Prostate gland (tissue), 2 donors: ENCODE results near the gene SIGLEC14. TPM values are rescaled to one million over a fixed set of nuclear protein-coding genes. Genes with fewer than 3 reads are reported as not detected.
"Not testable (repeated sequence)": the region's sequence is repeated elsewhere in the genome, so short reads cannot be mapped to it uniquely, and the experiment has no call there.

Experiments used
- DNase-seq: peaks from one replicate; pipeline ENCODE4 v3.0.0-alpha.2; 2019; ENCODE audit warnings: low spot score
- H3K27ac ChIP-seq, 2 donors: fragments of 200-600 bp; sonication (generic); 2 replicates each; pipeline ENCODE4 v1.5.1; 2017 to 2019
- H3K27me3 ChIP-seq: fragments of 200-600 bp; sonication (generic); replicated peaks from 2 replicates; pipeline ENCODE4 v1.5.1; 2019; ENCODE audit not compliant: insufficient read depth
- H3K36me3 ChIP-seq, 2 donors: fragments of 200-600 bp; sonication (generic); 1 replicate in 1 of 2; 2 replicates in 1 of 2; pipeline versions ENCODE4 v1.5.1 to v1.8.1; 2017 to 2019
- H3K4me1 ChIP-seq: fragments of 200-600 bp; sonication (generic); replicated peaks from 2 replicates; pipeline ENCODE4 v1.5.1; 2019
- H3K4me3 ChIP-seq, 2 donors: fragments of 200-600 bp; sonication (generic); 2 replicates each; pipeline ENCODE4 v1.5.1; 2017 to 2019
- H3K9me3 ChIP-seq: fragments of 200-600 bp; sonication (generic); 2 replicates; pipeline ENCODE4 v1.5.1; 2017
- POLR2A ChIP-seq: fragments of 450-650 bp; IDR thresholded peaks from one replicate; pipeline ENCODE4 v1.6.1; 2016; ENCODE audit warnings: antibody characterized with exemption, mild to moderate bottlenecking
- POLR2AphosphoS5 ChIP-seq: sonication (generic); formaldehyde crosslinking; IDR thresholded peaks from one replicate; pipeline ENCODE4 v1.6.1; 2017; ENCODE audit warnings: antibody characterized with exemption
- WGBS: methylation state at CpG from one replicate; pipeline ENCODE4 v1.1.5; 2018; 5-methylcytosine and 5-hydroxymethylcytosine counted together
- intact Hi-C: fragments of 100-400 bp; cut with DNase I; formaldehyde crosslinking; loops from one replicate; pipeline ENCODE4 v1.14.2; 2022
- total RNA-seq, 2 donors: library from RNA; depleted of rRNA; stranded (reverse); fragments of >200 nt; gene quantifications; one replicate each; pipeline ENCODE4 v1.1.0, GENCODE V29; 2016
- TF ChIP-seq, protein P1 (sequence below), 4 experiments: fragments of 200-600 bp in 2 of 4; fragments of 450-650 bp in 2 of 4; sonication (generic) in 2 of 4; IDR thresholded peaks; 1 replicate in 3 of 4; 2 replicates in 1 of 4; pipeline ENCODE4 v1.5.1; 2016 to 2019; ENCODE audit warnings: antibody characterized with exemption in 4 of 4, mild to moderate bottlenecking in 2 of 4, moderate library complexity in 2 of 4

Gene SIGLEC14
- total RNA-seq = 1 to 10 TPM; 1.8 to 8.0 TPM

GRCh38 chr19:51646730-51647129, at the start of gene SIGLEC14:
SIGLEC14 (minus strand) TSS chr19:51646825; CDS start chr19:51646759, 66 bp downstream.
- not testable (repeated sequence) for H3K4me3 ChIP-seq

GRCh38 chr19:51695702-51696315, 49.2 kb upstream of the SIGLEC14 start:
- peaks cover 7% of the 10 kb centered on the region for H3K4me1 ChIP-seq

More at GRCh38 chr19:51646730-51647129, at the start of gene SIGLEC14:
- H3K9me3 ChIP-seq, H3K27me3 ChIP-seq, H3K4me1 ChIP-seq, H3K36me3 ChIP-seq, DNase-seq, H3K27ac ChIP-seq, intact Hi-C loops: not testable (repeated sequence)
- WGBS = 22% methylated on average over 7 of the region's 10 CpGs

DNA sequence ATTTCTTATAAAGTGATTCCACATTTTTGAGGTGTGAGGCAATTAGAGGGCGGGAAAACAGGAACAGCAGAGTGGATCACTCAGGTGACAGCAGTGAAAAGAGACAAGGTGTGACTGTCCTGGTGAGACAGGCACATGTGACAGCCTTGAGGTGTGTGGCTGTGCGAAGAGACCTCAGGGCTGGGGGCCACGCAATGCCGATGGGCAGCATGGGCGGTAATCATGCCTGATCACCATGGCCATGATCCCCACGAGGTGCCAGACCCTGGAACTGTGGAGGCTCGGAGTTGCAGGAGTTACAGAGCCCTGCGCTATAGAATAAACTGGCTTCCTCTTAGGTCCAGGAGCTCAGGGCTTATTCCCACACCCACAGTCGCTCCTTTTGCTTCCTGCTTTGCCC, 48.5 kb upstream of the SIGLEC14 start:
- no peak for DNase-seq
- H3K36me3 ChIP-seq = no peaks in the 10 kb centered on the region
- WGBS = 85% methylated on average over 9 of the region's 9 CpGs

More at GRCh38 chr19:51695702-51696315, 49.2 kb upstream of the SIGLEC14 start:
- no peaks in the 10 kb centered on the region for H3K27me3 ChIP-seq
- DNase-seq = no peak
- intact Hi-C loops = no loop called here
- H3K36me3 ChIP-seq = no peaks in the 10 kb centered on the region
- no peak overlapping the region for H3K4me3 ChIP-seq
- 88% methylated on average over 14 of the region's 14 CpGs for WGBS
- TF ChIP-seq POLR2AphosphoS5 = no peak
- no peak for TF ChIP-seq POLR2A
- TF ChIP-seq, protein P1, sequence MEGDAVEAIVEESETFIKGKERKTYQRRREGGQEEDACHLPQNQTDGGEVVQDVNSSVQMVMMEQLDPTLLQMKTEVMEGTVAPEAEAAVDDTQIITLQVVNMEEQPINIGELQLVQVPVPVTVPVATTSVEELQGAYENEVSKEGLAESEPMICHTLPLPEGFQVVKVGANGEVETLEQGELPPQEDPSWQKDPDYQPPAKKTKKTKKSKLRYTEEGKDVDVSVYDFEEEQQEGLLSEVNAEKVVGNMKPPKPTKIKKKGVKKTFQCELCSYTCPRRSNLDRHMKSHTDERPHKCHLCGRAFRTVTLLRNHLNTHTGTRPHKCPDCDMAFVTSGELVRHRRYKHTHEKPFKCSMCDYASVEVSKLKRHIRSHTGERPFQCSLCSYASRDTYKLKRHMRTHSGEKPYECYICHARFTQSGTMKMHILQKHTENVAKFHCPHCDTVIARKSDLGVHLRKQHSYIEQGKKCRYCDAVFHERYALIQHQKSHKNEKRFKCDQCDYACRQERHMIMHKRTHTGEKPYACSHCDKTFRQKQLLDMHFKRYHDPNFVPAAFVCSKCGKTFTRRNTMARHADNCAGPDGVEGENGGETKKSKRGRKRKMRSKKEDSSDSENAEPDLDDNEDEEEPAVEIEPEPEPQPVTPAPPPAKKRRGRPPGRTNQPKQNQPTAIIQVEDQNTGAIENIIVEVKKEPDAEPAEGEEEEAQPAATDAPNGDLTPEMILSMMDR (IDR thresholded peaks at IDR 0.05) = no peak
- no peaks in the 10 kb centered on the region for H3K9me3 ChIP-seq
- no peak overlapping the region for H3K27ac ChIP-seq

DNA sequence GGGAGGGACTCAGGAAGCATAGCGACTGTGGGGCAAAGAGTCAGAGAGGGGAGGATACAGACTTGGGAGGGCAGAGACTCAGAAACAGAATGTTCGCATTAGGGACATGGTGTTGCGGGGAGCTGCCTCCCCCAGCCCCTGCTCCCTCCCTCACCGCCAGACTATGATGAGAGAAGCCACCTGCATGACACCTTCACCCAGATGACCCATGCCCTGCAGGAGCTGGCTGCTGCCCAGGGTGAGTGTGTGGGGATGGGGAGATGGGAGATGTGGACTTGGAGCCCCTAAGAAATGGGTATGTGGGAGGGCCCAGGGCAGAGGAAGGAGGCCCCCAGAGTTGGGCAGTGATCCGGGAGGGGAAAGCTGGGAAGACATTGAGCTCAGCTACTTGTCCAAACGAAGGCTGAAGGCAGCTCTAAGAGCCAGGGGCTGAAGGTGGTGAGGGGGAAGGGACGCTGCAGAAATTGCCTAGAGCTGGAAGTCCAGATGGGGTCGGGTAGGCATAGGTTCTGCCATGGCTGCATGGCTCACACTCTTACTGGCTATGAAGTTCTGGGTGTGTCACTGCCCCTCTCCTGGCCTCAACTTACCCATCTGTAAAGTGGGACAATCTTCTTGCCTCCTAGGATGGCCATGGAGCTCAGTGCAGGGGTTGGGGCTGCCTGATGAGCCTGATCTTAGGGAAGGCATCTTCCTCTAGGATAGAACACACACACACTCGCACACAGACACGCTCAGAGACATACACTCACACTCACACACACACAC, 47.9 kb upstream of the SIGLEC14 start:
- Histone ChIP-seq H3K27me3 (no peaks in the 10 kb centered on the region), H3K27ac (no peak overlapping the region), H3K4me3 (no peak overlapping the region), H3K36me3 (no peaks in the 10 kb centered on the region), H3K9me3 (no peaks in the 10 kb centered on the region), H3K4me1 (peaks cover 7% of the 10 kb centered on the region)
- no peak for DNase-seq
- WGBS = 69% methylated on average over 10 of the region's 10 CpGs
- TF ChIP-seq, protein P1 (IDR thresholded peaks at IDR 0.05) = no peak
- TF ChIP-seq POLR2A (no peak), POLR2AphosphoS5 (no peak)
- intact Hi-C loops = loop anchor here (5.0 kb wide), 1 partner anchor 102 kb away; no protein-coding TSS in a partner anchor

More for the DNA sequence above, 48.5 kb upstream of the SIGLEC14 start:
- H3K9me3 ChIP-seq = no peaks in the 10 kb centered on the region
- no peaks in the 10 kb centered on the region for H3K27me3 ChIP-seq
- peaks cover 7% of the 10 kb centered on the region for H3K4me1 ChIP-seq
- H3K27ac ChIP-seq = no peak overlapping the region
- TF ChIP-seq POLR2AphosphoS5 = no peak
- intact Hi-C loops = no loop called here
- no peak overlapping the region for H3K4me3 ChIP-seq

DNA sequence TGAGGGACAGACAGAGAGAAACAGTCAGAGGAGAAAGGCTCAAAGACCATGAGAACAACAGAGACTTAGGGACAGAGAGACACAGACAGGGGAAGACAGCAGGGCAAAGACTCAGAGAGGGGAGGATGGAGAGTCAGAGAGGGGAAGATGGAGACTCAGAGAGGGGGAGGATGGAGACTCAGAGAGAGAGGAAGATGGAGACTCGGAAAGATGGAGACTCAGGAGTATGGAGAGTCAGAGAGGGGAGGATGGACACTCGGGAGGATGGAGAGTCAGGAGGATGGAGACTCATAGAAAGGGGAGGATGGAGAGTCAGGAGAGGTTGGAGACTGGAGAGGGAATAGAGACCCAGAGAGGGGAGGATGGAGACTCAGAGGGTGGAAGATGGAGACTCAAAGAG, 47.2 kb upstream of the SIGLEC14 start:
- Histone ChIP-seq H3K4me3 (no peak overlapping the region), H3K27ac (no peak overlapping the region), H3K36me3 (no peaks in the 10 kb centered on the region), H3K9me3 (no peaks in the 10 kb centered on the region), H3K4me1 (peaks cover 7% of the 10 kb centered on the region), H3K27me3 (no peaks in the 10 kb centered on the region)
- no peak for DNase-seq
- WGBS = 27% methylated on average over 2 of the region's 2 CpGs
- TF ChIP-seq POLR2A = no peak
- TF ChIP-seq, protein P1 (IDR thresholded peaks at IDR 0.05) = no peak
- TF ChIP-seq POLR2AphosphoS5 = no peak
- intact Hi-C loops = loop anchor here (5.0 kb wide), 1 partner anchor 102 kb away; no protein-coding TSS in a partner anchor
